Activated gamma-delta T cell treated with anti-CD3 and anti-CD28 coated beads, Interleukin-2, amount 50 U/mL, for 16 hours (primary cell): Measurements from ENCODE around the gene TAF11L5.
A peak's percentile ranks its signal among the peaks of the same experiment; 100 is the strongest.
"Not testable (repeated sequence)": the region's sequence is repeated elsewhere in the genome, so short reads cannot be mapped to it uniquely, and the experiment has no call there.

Source experiments
- DNase-seq: peaks from one replicate; pipeline ENCODE4 v3.0.0-alpha.2; 2020; ENCODE audit warnings: low read depth

TAF11L5 gene

GRCh38 chr5:17524935-17525334 lies at the start of gene TAF11L5:
TAF11L5 (plus strand) TSS chr5:17525235.
- not testable (repeated sequence) for DNase-seq

GRCh38 chr5:17477043-17477442 lies 48.0 kb upstream of the TAF11L5 start:
- no peak for DNase-seq

- DNase-seq = no peak
These were observed 47.3 kb upstream of the TAF11L5 start for GRCh38 chr5:17477573-17478265.

- no peak for DNase-seq
These were observed 43.7 kb upstream of the TAF11L5 start for GRCh38 chr5:17481378-17481777.

- DNase-seq = no peak
These were observed 42.2 kb upstream of the TAF11L5 start for GRCh38 chr5:17482790-17483189.

- not testable (repeated sequence) for DNase-seq
These were observed 38.4 kb upstream of the TAF11L5 start for GRCh38 chr5:17486464-17487173.

GRCh38 chr5:17487174-17487512 lies 37.9 kb upstream of the TAF11L5 start:
- DNase-seq = no peak

GRCh38 chr5:17491257-17491656 lies 33.8 kb upstream of the TAF11L5 start:
- not testable (repeated sequence) for DNase-seq

GRCh38 chr5:17492770-17493169 lies 32.3 kb upstream of the TAF11L5 start:
- no peak for DNase-seq

- DNase-seq = no peak
These were observed 27.6 kb upstream of the TAF11L5 start for GRCh38 chr5:17497446-17497845.

GRCh38 chr5:17497931-17498330 lies 27.1 kb upstream of the TAF11L5 start, which contains the start of gene TAF11L2:
TAF11L2 (plus strand) TSS chr5:17498231.
- not testable (repeated sequence) for DNase-seq

- DNase-seq = no peak
These were observed 13.2 kb upstream of the TAF11L5 start for GRCh38 chr5:17511775-17512325.

- peak; percentile 10 for DNase-seq
These were observed 7.5 kb upstream of the TAF11L5 start for GRCh38 chr5:17517526-17517925.

GRCh38 chr5:17518067-17518466 lies 7.0 kb upstream of the TAF11L5 start, which contains the start of gene TAF11L3:
TAF11L3 (plus strand) TSS chr5:17518367.
- DNase-seq = not testable (repeated sequence)

GRCh38 chr5:17519508-17519907 lies 5.5 kb upstream of the TAF11L5 start:
- DNase-seq = not testable (repeated sequence)

GRCh38 chr5:17521501-17521900 lies 3.5 kb upstream of the TAF11L5 start, which contains the start of gene TAF11L4:
TAF11L4 (plus strand) TSS chr5:17521801.
- DNase-seq = not testable (repeated sequence)

GRCh38 chr5:17526504-17526903 lies 1.5 kb downstream of the TAF11L5 start:
- not testable (repeated sequence) for DNase-seq

GRCh38 chr5:17528369-17528768 lies 3.3 kb downstream of the TAF11L5 start, which contains the start of gene TAF11L6:
TAF11L6 (plus strand) TSS chr5:17528669.
- DNase-seq = not testable (repeated sequence)
